Fibroblast of mammary gland (primary cell): ENCODE results near the gene ATP6V1C2.
A peak's percentile ranks its signal among the peaks of the same experiment; 100 is the strongest.

Experiments used
- DNase-seq: peaks from one replicate; pipeline ENCODE4 v3.0.0-alpha.2; 2010; ENCODE audit warnings: low read depth
- H3K4me3 ChIP-seq: 2 replicates; pipeline ENCODE4 v1.5.1; 2011; ENCODE audit warnings: low read depth, mild to moderate bottlenecking, low read length, moderate library complexity; ENCODE audit not compliant: control insufficient read depth
- TF ChIP-seq, protein P1 (sequence below): conservative IDR thresholded peaks from 2 replicates; pipeline ENCODE4 v1.5.1; 2011; ENCODE audit warnings: low read depth, low read length, inconsistent platforms; ENCODE audit not compliant: control insufficient read depth, insufficient read depth

ATP6V1C2 gene

DNA sequence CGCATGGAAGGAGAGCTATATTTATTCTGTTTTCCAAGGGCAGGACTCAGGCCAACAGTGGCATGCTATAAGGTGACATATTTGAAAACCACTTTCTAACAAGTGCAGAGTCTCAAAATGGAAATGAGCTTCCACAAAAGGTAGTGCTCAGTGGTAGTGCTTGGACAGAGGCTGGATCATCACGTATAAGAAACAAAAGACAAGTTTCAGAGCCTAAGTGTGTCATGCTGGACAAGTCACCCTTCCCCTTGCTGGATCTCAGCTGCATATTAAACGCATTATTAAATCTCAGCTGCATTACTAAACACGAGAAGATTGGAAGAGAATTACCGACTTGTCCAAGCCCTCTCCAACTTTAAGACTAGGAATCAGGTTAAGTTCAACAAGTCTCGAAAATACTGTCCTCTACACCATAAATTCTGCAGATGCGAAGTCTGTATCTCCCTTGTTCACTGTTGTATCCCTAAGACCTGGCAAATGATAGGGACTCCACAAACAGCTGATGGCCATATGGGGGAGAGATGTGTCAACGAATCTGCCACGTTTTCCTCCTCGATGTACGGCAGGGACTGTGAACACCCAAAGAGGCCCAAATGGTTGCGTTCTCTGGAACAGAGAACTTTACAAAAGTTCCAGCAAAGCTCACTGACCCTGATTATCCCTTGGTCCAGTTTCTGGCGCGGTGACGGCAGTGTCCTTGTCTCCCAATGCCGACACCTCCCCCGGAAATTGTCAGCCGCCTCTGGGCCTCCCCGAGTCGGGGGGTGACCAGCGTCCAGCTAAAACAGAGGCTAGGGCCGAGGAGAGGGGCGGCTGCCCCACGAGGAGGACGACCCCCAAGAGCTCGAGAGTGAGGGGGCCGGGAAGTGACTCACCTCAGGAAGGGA lies 32.3 kb upstream of the ATP6V1C2 start:
- peak; percentile 32 for DNase-seq
- peak overlapping the region; percentile 84 for H3K4me3 ChIP-seq
- TF ChIP-seq, protein P1, sequence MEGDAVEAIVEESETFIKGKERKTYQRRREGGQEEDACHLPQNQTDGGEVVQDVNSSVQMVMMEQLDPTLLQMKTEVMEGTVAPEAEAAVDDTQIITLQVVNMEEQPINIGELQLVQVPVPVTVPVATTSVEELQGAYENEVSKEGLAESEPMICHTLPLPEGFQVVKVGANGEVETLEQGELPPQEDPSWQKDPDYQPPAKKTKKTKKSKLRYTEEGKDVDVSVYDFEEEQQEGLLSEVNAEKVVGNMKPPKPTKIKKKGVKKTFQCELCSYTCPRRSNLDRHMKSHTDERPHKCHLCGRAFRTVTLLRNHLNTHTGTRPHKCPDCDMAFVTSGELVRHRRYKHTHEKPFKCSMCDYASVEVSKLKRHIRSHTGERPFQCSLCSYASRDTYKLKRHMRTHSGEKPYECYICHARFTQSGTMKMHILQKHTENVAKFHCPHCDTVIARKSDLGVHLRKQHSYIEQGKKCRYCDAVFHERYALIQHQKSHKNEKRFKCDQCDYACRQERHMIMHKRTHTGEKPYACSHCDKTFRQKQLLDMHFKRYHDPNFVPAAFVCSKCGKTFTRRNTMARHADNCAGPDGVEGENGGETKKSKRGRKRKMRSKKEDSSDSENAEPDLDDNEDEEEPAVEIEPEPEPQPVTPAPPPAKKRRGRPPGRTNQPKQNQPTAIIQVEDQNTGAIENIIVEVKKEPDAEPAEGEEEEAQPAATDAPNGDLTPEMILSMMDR = no peak

DNA sequence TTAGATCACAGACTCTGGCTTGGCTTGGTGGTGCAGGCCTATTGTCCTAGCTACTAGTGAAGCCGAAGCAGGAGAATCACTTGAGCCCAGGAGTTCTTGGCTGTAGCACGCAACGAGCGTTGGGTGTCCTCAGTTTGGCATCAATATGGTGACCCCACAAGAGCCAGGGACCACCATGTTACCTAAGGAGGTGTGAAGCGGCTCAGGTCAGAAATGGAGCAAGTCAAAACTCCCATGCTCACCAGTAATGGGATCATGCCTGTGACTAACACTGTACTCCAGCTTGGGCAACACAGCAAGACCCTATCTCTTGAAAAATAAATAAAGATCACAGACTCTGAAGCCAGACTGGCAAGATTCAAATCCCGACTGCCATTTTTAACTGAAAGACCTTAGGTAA lies 29.9 kb upstream of the ATP6V1C2 start:
- no peak overlapping the region for H3K4me3 ChIP-seq
- no peak for DNase-seq
- TF ChIP-seq, protein P1 = no peak

DNA sequence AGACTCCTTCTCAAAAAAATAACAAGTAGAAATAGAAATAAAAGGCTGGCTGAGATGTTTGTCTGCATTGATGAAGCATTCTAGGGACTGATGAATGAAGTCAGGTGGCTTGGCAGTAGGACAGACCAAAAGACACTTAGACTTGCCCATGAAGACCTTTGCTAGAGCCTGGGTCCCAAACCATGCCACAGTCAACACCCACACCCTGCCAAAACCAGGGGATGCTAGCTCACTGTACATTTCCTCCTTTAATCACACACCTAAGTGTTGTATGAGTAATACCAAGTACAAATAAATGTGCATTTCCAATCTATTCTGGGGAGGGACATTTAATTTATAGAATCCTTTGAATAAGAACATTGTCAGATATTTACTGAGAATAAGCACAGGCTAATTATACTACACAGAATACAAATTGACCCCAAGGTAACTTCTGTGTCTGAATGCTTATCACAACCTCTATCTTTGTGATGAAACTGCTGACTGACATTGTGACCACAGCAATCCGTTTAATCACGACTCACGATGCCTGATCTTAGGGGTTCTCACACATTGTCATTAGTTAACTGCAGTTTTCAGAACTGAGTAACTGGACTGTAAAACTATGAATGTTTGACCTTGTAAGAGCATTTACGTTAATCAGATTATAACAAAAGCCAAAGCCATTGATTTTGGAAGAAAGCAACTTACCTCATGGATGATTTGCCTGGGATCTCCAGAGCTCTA lies 21.2 kb upstream of the ATP6V1C2 start:
- H3K4me3 ChIP-seq = no peak overlapping the region
- DNase-seq = no peak
- TF ChIP-seq, protein P1 = no peak

DNA sequence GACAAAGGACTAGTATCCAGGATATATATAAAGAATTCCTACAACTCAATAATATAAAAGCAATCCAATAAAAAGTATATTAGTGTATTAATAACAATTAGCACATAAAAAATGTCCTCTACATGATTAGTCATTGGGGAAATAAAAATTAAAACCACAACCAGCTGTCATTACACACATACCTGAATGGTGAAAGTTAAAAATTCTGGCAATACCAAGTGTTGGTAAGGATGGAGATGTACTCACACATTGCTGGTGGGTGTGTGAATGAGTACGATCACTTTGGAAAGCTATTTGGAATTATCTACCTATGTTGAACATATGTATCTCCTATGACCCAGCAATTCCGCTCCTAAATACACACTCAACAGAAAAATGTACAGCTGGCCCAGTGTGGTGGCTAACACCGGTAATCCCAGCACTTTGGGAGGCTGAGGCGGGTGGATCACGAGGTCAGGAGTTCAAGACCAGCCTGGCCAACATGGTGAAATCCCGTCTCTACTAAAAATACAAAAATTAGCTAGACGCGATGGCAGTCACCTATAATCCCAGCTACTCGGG lies 17.3 kb upstream of the ATP6V1C2 start:
- no peak overlapping the region for H3K4me3 ChIP-seq
- TF ChIP-seq, protein P1 = no peak
- no peak for DNase-seq

DNA sequence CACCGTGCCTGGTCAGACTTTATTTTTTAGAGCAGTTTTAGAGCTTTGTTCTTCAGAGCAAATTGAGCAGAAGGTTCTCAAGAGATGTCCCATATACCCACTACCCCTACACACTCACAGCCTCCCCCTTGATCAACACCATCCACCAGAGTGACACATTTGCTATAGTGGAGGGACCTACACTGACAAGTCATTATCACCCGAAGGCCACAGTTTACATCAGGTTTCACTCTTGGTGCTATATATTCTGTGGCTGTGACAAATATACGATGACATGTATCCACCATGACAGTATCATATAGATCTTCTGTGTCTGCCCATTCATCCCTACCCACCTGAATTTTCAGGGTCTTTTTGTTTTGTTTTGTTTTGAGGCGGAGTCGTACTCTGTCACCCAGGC lies 15.4 kb upstream of the ATP6V1C2 start:
- DNase-seq = no peak
- TF ChIP-seq, protein P1 = no peak
- no peak overlapping the region for H3K4me3 ChIP-seq

DNA sequence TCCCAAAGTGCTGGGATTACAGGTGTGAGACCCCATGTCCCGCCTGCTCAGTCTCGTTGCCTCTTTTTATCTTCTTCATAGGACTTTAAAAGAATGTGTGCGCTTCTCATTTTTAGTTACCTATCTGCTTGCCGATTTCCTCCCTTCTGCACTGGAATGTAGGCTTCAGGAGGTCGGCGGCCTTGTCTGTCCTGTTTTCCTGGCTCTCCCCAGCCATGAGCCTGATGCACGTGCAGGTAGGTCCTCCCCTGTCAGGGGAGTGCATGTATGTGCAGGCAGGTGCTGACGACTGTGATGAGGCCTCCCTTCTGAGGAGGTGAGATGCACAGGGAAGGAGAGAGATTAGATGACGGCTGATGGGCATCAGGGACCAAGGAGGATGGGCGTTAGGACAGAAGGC lies 13.6 kb upstream of the ATP6V1C2 start:
- DNase-seq = no peak
- no peak overlapping the region for H3K4me3 ChIP-seq
- TF ChIP-seq, protein P1 = no peak
